ENCODE data around the gene ABCC5. TPM values are rescaled to one million over a fixed set of nuclear protein-coding genes. Genes with fewer than 3 reads are reported as not detected.

Gene ABCC5
- total RNA-seq, 1 donor from 2014 or later: 49.4 TPM

- no peak for TF ChIP-seq CTCF (IDR thresholded peaks at IDR 0.05; ENCODE audit: borderline replicate concordance)
- H3K27me3 ChIP-seq (ENCODE audit: low read depth): no peaks in the 10 kb centered on the region
- H3K4me1 ChIP-seq: no peaks in the 10 kb centered on the region
- DNase-seq: no peak
- peaks cover 62% of the 10 kb centered on the region for H3K36me3 ChIP-seq
- no peak overlapping the region for H3K27ac ChIP-seq (replicated peaks)
- intact Hi-C loops (cut with micrococcal nuclease): no loop called here
- H3K4me3 ChIP-seq: no peak overlapping the region
- H3K9me3 ChIP-seq (replicated peaks): no peaks in the 10 kb centered on the region
Observed at GRCh38 chr3:183920416-183920815, 97.3 kb downstream of the ABCC5 start.

DNA sequence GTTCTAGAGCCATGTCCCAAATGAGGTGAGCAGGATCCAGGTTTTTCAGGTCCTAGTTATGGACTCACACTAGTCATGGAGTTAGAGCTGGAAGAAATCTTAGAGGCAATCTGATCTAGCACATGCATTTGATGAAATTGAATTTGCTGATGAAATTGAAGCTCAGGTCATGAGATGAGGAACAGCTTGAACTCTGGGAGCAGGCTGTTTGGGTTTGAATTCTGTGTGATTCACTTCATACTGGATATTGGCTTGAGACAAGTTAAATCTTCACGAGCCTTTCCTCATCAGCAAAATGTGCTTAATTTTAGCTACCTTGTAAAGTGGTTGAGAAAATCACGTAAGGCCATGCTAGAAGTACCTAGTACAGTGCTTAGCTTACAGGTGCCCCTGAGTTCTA lies 99.5 kb downstream of the ABCC5 start:
- TF ChIP-seq CTCF (IDR thresholded peaks at IDR 0.05; ENCODE audit: borderline replicate concordance): no peak
- no peaks in the 10 kb centered on the region for H3K4me1 ChIP-seq
- no peak overlapping the region for H3K27ac ChIP-seq (replicated peaks)
- H3K36me3 ChIP-seq: peaks cover 39% of the 10 kb centered on the region
- no peak for DNase-seq
- no peaks in the 10 kb centered on the region for H3K9me3 ChIP-seq (replicated peaks)
- H3K27me3 ChIP-seq (ENCODE audit: low read depth): no peaks in the 10 kb centered on the region
- no peak overlapping the region for H3K4me3 ChIP-seq
- intact Hi-C loops (cut with micrococcal nuclease): no loop called here

DNA sequence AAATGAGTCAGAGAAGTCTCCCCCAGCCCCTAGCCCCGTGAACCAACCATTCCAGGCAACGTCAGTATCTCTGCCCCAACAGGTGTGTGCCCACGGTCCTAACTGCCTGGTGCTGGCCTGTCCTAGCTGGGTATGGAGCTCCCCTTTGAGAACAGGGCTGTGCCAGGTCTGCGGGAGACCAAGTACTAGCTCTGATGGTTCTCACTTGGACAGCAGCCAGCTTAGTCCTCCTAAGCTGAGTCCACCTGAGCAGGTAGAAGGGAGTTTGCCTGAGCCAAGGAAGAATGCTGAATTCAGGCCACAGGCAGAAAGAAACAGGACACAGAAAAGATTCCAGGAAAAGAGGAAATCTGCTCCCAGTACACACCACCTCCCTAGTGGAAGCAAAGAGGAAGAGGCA lies 99.9 kb downstream of the ABCC5 start:
- intact Hi-C loops (cut with micrococcal nuclease): no loop called here
- Histone ChIP-seq H3K36me3 (peaks cover 35% of the 10 kb centered on the region), H3K4me1 (no peaks in the 10 kb centered on the region), H3K27ac (replicated peaks) (no peak overlapping the region), H3K27me3 (ENCODE audit: low read depth) (no peaks in the 10 kb centered on the region), H3K9me3 (replicated peaks) (no peaks in the 10 kb centered on the region), H3K4me3 (no peak overlapping the region)
- no peak for TF ChIP-seq CTCF (IDR thresholded peaks at IDR 0.05; ENCODE audit: borderline replicate concordance)
- DNase-seq: no peak

GRCh38 chr3:183914856-183915255 lies 102.8 kb downstream of the ABCC5 start:
- no peaks in the 10 kb centered on the region for H3K27me3 ChIP-seq (ENCODE audit: low read depth)

GRCh38 chr3:183913580-183913920 lies 104.1 kb downstream of the ABCC5 start:
- Histone ChIP-seq H3K4me3 (no peak overlapping the region), H3K4me1 (no peaks in the 10 kb centered on the region), H3K9me3 (replicated peaks) (no peaks in the 10 kb centered on the region), H3K36me3 (no peaks in the 10 kb centered on the region), H3K27me3 (ENCODE audit: low read depth) (no peaks in the 10 kb centered on the region), H3K27ac (replicated peaks) (no peak overlapping the region)
- no peak for DNase-seq
- no peak for TF ChIP-seq CTCF (IDR thresholded peaks at IDR 0.05; ENCODE audit: borderline replicate concordance)
- intact Hi-C loops (cut with micrococcal nuclease): no loop called here

More at GRCh38 chr3:183914856-183915255, 102.8 kb downstream of the ABCC5 start:
- no peak for TF ChIP-seq CTCF (IDR thresholded peaks at IDR 0.05; ENCODE audit: borderline replicate concordance)
- no peak overlapping the region for H3K4me3 ChIP-seq
- H3K4me1 ChIP-seq: no peaks in the 10 kb centered on the region
- no peak for DNase-seq
- H3K27ac ChIP-seq (replicated peaks): no peak overlapping the region
- no peaks in the 10 kb centered on the region for H3K9me3 ChIP-seq (replicated peaks)
- peaks cover 6% of the 10 kb centered on the region for H3K36me3 ChIP-seq
- intact Hi-C loops (cut with micrococcal nuclease): no loop called here

All from left ventricle myocardium inferior (tissue), 1 donor.